Fibroblast of villous mesenchyme (primary cell): ENCODE measurements around the gene CWC27. TPM values are rescaled to one million over a fixed set of nuclear protein-coding genes. Genes with fewer than 3 reads are reported as not detected.
A peak's percentile ranks its signal among the peaks of the same experiment; 100 is the strongest.

Experiments
- DNase-seq: peaks from one replicate; pipeline ENCODE4 v3.0.0-alpha.2; 2010; ENCODE audit warnings: low read depth
- H3K4me3 ChIP-seq: 2 replicates; pipeline ENCODE4 v1.5.1; 2011; ENCODE audit warnings: low read depth, mild to moderate bottlenecking, low read length
- CTCF ChIP-seq: IDR thresholded peaks from 2 replicates; pipeline ENCODE4 v1.5.1; 2012; ENCODE audit warnings: low read depth, mild to moderate bottlenecking, low read length; ENCODE audit not compliant: insufficient read depth
- total RNA-seq: library from RNA; depleted of rRNA; stranded (reverse); fragments of >200 nt; gene quantifications from 2 replicates; pipeline ENCODE4 v1.2.3, GENCODE V29; 2012

CWC27 gene
- total RNA-seq, 1 donor = 16.0 TPM

DNA sequence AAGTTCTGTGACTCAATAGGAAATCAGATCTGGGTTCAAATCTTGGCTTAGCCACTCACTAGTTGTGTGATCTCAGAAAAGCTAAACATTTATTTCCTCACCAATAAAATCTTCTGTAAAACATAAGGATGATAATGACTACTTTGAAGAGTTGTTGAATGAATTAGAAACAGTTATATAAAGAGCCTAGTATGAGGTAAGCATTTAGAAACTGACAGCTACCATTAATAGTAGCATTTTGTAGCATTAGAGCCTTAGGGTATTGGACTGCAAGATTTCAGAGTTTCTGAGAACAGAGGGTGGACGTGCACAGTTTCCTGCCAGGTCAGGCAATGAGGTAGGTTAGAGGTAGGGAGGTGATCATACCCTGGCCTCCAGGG lies 293.2 kb downstream of the CWC27 start:
- DNase-seq = no peak
- no peak for TF ChIP-seq CTCF
- H3K4me3 ChIP-seq = no peak overlapping the region

DNA sequence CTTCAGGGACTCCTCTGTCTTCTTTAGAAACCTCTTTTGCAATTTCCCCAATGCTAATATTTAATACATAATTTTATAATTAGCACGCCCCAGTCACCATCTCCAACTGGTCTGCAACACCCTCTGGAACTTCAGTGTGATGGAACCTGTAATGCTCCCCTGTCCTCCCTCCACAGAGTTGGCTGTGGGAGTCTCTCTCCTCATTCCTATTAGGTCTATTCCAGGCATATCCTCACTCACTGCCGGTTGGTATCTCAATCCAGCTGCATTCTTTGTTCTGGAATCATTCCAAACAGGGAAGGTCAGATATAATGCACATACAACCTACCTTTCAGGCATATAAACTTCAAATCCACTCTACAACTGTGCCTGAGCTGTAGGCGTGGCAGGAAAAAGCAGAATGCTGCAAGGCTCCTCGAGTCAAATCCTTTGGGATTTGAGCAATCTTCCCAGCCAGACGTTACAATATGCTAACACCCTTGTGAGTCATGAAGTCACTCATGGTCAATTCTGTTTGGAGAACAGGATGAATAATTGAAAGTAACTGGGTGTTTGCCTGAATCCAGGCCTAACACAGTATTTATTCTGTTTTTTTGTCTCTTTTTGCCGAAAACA lies 293.8 kb downstream of the CWC27 start:
- DNase-seq = peak; percentile 95
- no peak overlapping the region for H3K4me3 ChIP-seq
- TF ChIP-seq CTCF = no peak

DNA sequence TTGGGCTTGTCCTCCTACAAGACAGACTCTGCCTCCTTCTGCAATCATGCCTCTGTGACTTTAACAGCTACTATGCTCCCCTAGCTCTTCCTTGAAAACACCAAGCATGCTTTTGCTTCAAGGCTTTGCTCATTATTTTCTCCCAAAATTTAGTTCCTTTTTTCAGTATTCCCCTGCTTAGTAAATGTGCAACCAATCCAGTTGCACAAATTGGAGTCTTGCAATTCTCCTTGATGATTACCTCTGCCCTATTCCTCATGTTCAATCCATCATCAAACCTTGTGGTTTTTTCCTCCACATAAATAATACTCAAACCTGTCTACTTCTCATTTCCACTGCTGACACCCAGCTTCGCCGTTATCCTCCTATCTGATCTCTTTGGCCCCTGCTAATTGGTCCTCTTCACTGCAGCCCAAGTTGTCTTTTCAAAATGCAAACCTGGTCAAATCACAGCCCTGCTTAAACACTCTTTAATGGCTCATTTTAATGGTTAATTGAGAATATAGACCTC lies 296.3 kb downstream of the CWC27 start:
- TF ChIP-seq CTCF = no peak
- H3K4me3 ChIP-seq = no peak overlapping the region
- no peak for DNase-seq

- DNase-seq = no peak
- no peak overlapping the region for H3K4me3 ChIP-seq
- TF ChIP-seq CTCF = no peak
These were observed 297.8 kb downstream of the CWC27 start for GRCh38 chr5:65066387-65067146.

- DNase-seq = no peak
- TF ChIP-seq CTCF = no peak
- H3K4me3 ChIP-seq = no peak overlapping the region
These were observed 298.4 kb downstream of the CWC27 start for GRCh38 chr5:65067147-65067506.

Other genes starting within 250 kb of the CWC27 start
- gene SHISAL2B, start 78.4 kb upstream of the CWC27 start, total RNA-seq = not detected in 2 replicates
- 9.0 and 12.5 TPM in 2 replicates for gene SREK1IP1, start 239 bp upstream of the CWC27 start, total RNA-seq